Osteoblast (primary cell): ENCODE measurements around the gene MRPL50. TPM values are rescaled to one million over a fixed set of nuclear protein-coding genes. Genes with fewer than 3 reads are reported as not detected.

Experiments used
- DNase-seq: peaks from one replicate; pipeline ENCODE4 v3.0.0; 2011; ENCODE audit warnings: low spot score, mixed read lengths; ENCODE audit not compliant: insufficient read length; ENCODE audit errors: missing footprints
- H2AFZ ChIP-seq: 2 replicates; pipeline ENCODE4 v1.6.0; 2011; ENCODE audit warnings: mild to moderate bottlenecking, low read length
- H3K27ac ChIP-seq: 2 replicates; pipeline ENCODE4 v1.5.1; 2011; ENCODE audit warnings: mild to moderate bottlenecking, low read depth, low read length, moderate library complexity
- H3K27me3 ChIP-seq: 2 replicates; pipeline ENCODE4 v1.6.0; 2012; ENCODE audit warnings: mild to moderate bottlenecking, control low read depth, inconsistent platforms, low read length, moderate library complexity; ENCODE audit not compliant: insufficient read depth
- H3K36me3 ChIP-seq: 2 replicates; pipeline ENCODE4 v1.5.1; 2011; ENCODE audit warnings: mild to moderate bottlenecking, low read length, control low read depth, moderate library complexity; ENCODE audit not compliant: insufficient read depth
- H3K4me1 ChIP-seq: 2 replicates; pipeline ENCODE4 v1.5.1; 2011; ENCODE audit warnings: mild to moderate bottlenecking, low read length, control low read depth, moderate library complexity; ENCODE audit not compliant: insufficient read depth
- H3K4me2 ChIP-seq: 2 replicates; pipeline ENCODE4 v1.6.0; 2011; ENCODE audit warnings: mild to moderate bottlenecking, low read length; ENCODE audit not compliant: insufficient read depth
- H3K4me3 ChIP-seq: fragments of 200-600 bp; sonication (generic); 3 replicates; pipeline ENCODE4 v1.5.1; 2012; ENCODE audit warnings: mild to moderate bottlenecking, low read length, inconsistent platforms; ENCODE audit not compliant: insufficient read depth
- H3K79me2 ChIP-seq: 2 replicates; pipeline ENCODE4 v1.6.0; 2012; ENCODE audit warnings: mild to moderate bottlenecking, low read length, control low read depth, inconsistent platforms; ENCODE audit not compliant: insufficient read depth
- H3K9me3 ChIP-seq: 2 replicates; pipeline ENCODE4 v1.5.1; 2011; ENCODE audit warnings: low read depth, low read length, control low read depth
- H4K20me1 ChIP-seq: 2 replicates; pipeline ENCODE4 v1.6.0; 2012; ENCODE audit warnings: mild to moderate bottlenecking, low read length, control low read depth; ENCODE audit not compliant: insufficient read depth
- total RNA-seq: library from RNA; depleted of rRNA; stranded (reverse); fragments of >200 nt; gene quantifications from 2 replicates; pipeline ENCODE4 v1.2.3, GENCODE V29; 2012
- TF ChIP-seq, protein P1 (sequence below): IDR thresholded peaks from 2 replicates; pipeline ENCODE4 v1.5.1; 2011; ENCODE audit warnings: mild to moderate bottlenecking, low read depth, low read length, moderate library complexity; ENCODE audit errors: extremely low read depth

Gene MRPL50
- total RNA-seq, 1 donor = 12.3 TPM

DNA sequence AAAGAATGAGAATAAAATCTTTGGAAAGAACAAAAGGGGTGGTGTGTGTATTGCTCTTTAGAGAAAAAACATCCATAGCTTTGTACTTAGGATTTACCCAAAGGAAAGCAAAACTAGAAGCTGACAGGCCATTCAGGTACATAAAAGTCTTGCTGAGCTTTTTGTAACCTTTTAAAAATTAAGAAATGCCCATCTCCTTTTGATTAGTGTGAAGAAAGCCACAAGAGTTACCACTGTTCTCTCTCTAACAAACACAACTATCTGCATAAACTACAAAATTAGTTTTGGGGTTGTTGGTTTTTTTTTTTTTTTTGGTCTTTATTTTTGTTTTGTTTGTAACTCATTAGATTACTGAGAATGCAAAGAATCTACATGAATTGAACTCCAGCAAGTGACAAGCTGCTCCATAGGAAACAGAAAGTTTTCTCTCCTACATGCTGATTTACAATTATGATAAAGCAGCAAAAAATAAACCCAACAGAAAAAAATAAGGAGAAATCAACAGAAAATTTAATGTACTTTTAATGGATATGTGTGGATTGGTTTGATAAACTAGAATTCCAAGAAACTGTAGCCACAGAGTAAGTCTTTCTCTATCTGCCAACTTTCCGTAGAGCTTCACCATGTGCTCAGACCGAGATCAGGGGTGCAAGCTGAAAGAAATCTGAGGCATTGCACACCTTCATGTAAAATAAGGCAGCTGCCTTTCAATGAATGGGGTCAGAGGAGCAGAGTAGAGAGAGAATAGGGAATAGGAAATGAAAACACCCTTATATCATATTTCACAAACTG, 25.9 kb downstream of the MRPL50 start:
- no peak overlapping the region for H3K27ac ChIP-seq
- no peaks in the 10 kb centered on the region for H3K27me3 ChIP-seq
- no peaks in the 10 kb centered on the region for H4K20me1 ChIP-seq
- H3K9me3 ChIP-seq = no peaks in the 10 kb centered on the region
- H3K4me1 ChIP-seq = peaks cover 11% of the 10 kb centered on the region
- no peaks in the 10 kb centered on the region for H3K36me3 ChIP-seq
- H3K79me2 ChIP-seq = no peaks in the 10 kb centered on the region
- no peak overlapping the region for H3K4me2 ChIP-seq
- no peak overlapping the region for H2AFZ ChIP-seq
- H3K4me3 ChIP-seq = no peak overlapping the region
- TF ChIP-seq, protein P1, sequence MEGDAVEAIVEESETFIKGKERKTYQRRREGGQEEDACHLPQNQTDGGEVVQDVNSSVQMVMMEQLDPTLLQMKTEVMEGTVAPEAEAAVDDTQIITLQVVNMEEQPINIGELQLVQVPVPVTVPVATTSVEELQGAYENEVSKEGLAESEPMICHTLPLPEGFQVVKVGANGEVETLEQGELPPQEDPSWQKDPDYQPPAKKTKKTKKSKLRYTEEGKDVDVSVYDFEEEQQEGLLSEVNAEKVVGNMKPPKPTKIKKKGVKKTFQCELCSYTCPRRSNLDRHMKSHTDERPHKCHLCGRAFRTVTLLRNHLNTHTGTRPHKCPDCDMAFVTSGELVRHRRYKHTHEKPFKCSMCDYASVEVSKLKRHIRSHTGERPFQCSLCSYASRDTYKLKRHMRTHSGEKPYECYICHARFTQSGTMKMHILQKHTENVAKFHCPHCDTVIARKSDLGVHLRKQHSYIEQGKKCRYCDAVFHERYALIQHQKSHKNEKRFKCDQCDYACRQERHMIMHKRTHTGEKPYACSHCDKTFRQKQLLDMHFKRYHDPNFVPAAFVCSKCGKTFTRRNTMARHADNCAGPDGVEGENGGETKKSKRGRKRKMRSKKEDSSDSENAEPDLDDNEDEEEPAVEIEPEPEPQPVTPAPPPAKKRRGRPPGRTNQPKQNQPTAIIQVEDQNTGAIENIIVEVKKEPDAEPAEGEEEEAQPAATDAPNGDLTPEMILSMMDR = no peak
- DNase-seq = no peak

DNA sequence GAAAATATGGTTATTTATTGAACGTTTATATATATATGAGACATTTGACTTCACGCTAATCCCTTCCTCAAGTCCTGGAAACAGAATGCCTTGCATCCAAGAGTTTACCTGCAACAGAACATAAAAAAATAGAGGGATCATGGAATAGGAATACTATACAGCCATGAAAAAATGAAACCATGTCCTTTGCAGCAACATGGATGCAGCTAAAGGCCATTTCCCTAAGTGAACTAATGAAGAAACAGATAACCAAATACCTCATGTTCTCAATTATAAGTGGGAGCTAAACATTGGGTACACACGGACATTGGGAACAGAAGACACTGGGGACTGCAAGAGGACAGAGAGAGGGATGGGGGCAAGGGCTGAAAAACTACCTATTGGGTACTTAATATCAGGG, 26.6 kb downstream of the MRPL50 start:
- H3K27ac ChIP-seq = no peak overlapping the region
- TF ChIP-seq, protein P1 = no peak
- no peaks in the 10 kb centered on the region for H3K9me3 ChIP-seq
- no peak overlapping the region for H2AFZ ChIP-seq
- DNase-seq = no peak
- H3K27me3 ChIP-seq = no peaks in the 10 kb centered on the region
- no peaks in the 10 kb centered on the region for H4K20me1 ChIP-seq
- H3K36me3 ChIP-seq = no peaks in the 10 kb centered on the region
- no peak overlapping the region for H3K4me3 ChIP-seq
- peaks cover 10% of the 10 kb centered on the region for H3K4me1 ChIP-seq
- H3K79me2 ChIP-seq = no peaks in the 10 kb centered on the region
- no peak overlapping the region for H3K4me2 ChIP-seq

DNA sequence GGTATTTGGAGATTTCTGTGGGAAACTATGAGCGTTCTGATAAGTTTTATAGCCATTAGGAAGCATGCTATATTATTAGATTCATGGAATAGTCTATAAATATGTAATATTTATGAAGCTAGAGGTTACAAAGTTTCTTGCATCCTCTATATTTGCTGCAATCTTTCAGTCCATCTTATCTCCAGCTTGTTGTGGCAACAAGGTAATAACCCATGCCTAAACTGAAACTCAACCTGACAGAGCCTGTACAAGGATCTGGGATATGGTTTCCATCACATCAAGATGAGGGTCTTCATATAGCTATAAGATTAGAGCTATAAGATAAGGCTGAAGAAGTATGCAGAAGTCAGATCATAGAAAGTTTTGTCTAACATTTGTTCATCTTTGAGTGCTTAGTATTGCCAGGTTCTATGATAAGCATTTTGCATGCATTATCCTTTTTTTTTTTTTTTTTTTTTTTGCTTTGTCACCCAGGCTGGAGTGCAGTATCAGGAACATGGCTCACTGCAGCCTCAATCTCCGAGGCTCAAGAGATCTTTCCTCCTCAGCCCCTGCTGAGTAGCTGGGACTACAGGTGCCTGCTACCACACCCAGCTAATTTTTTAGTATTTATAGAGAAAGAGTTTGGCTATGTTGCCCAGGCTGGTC, 28.4 kb downstream of the MRPL50 start:
- TF ChIP-seq, protein P1 = no peak
- H3K4me2 ChIP-seq = no peak overlapping the region

DNA sequence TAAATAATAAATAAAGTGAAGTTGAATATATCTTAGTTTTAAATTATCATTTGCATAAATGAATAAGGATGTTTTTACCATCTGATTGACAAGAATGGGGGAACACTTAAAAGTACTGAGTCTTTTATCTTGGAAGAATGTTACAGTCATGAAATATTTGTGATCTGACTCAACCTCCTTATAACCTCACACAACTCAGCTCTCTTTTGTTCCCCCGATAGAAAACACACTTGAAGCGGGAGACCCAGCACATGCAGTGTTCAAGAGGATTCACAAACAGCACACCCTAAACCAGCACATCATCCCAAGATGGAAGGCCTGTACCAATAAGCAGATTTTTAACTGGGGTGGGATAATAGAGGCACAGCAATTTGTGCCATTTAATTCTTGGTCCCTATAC, 29.1 kb downstream of the MRPL50 start:
- TF ChIP-seq, protein P1 = no peak
- Histone ChIP-seq H3K4me1 (no peaks in the 10 kb centered on the region), H3K36me3 (no peaks in the 10 kb centered on the region), H2AFZ (no peak overlapping the region), H3K27ac (no peak overlapping the region), H3K4me2 (no peak overlapping the region), H3K9me3 (no peaks in the 10 kb centered on the region), H4K20me1 (no peaks in the 10 kb centered on the region), H3K27me3 (no peaks in the 10 kb centered on the region), H3K79me2 (no peaks in the 10 kb centered on the region), H3K4me3 (no peak overlapping the region)
- peak; percentile 41 for DNase-seq

More for the DNA sequence above, 28.4 kb downstream of the MRPL50 start:
- Histone ChIP-seq H3K27me3 (no peaks in the 10 kb centered on the region), H4K20me1 (no peaks in the 10 kb centered on the region), H3K4me1 (no peaks in the 10 kb centered on the region), H2AFZ (no peak overlapping the region), H3K4me3 (no peak overlapping the region), H3K79me2 (no peaks in the 10 kb centered on the region), H3K36me3 (no peaks in the 10 kb centered on the region), H3K27ac (no peak overlapping the region), H3K9me3 (no peaks in the 10 kb centered on the region)
- DNase-seq = no peak
